CD4-positive, alpha-beta T cell (primary cell): ENCODE results near the gene LHFPL3. TPM values are rescaled to one million over a fixed set of nuclear protein-coding genes. Genes with fewer than 3 reads are reported as not detected.

Source experiments
- ATAC-seq: fragments of 200-7000 bp; cut with Tn5 transposase; one replicate; pipeline ENCODE4 v1.10.0; 2022; ENCODE audit warnings: mild to moderate bottlenecking; ENCODE audit not compliant: poor library complexity
- CTCF ChIA-PET: fragments of 350-600 bp; sonication (Branson Sonifier 250); formaldehyde crosslinking; loops from one replicate; lab custom pipeline; 2021; ENCODE audit warnings: antibody characterized with exemption, inconsistent platforms; lab: Charles Lee
- POLR2A ChIA-PET: fragments of 350-600 bp; sonication (Branson Sonifier 250); formaldehyde crosslinking; loops from one replicate; lab custom pipeline; 2021; ENCODE audit warnings: antibody characterized with exemption, inconsistent platforms; lab: Charles Lee
- DNase-seq, 14 experiments: peaks; one replicate each; pipeline ENCODE4 v3.0.0-alpha.2; 2013 to 2020; ENCODE audit warnings: mixed read lengths in 2 of 14
- H3K27ac ChIP-seq, 2 donors: one replicate each; pipeline versions ENCODE4 v1.5.1 to v1.7.0; 2013; ENCODE audit warnings: low read length in 2 of 2, low read depth in 1 of 2, mild to moderate bottlenecking in 1 of 2
- H3K27me3 ChIP-seq, 2 experiments: 1 replicate in 1 of 2; 2 replicates in 1 of 2; pipeline versions ENCODE4 v1.6.1 to v1.7.0; 2013; ENCODE audit warnings: low read length in 2 of 2, control low read depth in 1 of 2, mild to moderate bottlenecking in 1 of 2, moderate library complexity in 1 of 2; ENCODE audit not compliant: insufficient read depth in 2 of 2, control insufficient read depth in 1 of 2
- H3K36me3 ChIP-seq: one replicate; pipeline ENCODE4 v1.6.1; 2013; ENCODE audit warnings: low read length, control low read depth; ENCODE audit not compliant: insufficient read depth
- H3K4me1 ChIP-seq: one replicate; pipeline ENCODE4 v1.6.1; 2013; ENCODE audit warnings: low read length, control low read depth; ENCODE audit not compliant: insufficient read depth
- H3K4me3 ChIP-seq: one replicate; pipeline ENCODE4 v1.5.1; 2013; ENCODE audit warnings: mild to moderate bottlenecking, low read length, moderate library complexity
- H3K9me3 ChIP-seq, 2 experiments: 1 replicate in 1 of 2; 2 replicates in 1 of 2; pipeline versions ENCODE4 v1.6.1 to v1.7.0; 2013; ENCODE audit warnings: low read length in 2 of 2, mild to moderate bottlenecking in 2 of 2, control low read depth in 1 of 2, moderate library complexity in 1 of 2; ENCODE audit not compliant: control insufficient read depth in 1 of 2, insufficient read depth in 1 of 2
- H3K27ac Mint-ChIP-seq: one replicate; pipeline ENCODE4 v1.8.0; 2020; ENCODE audit warnings: mixed read lengths
- H3K27me3 Mint-ChIP-seq: one replicate; pipeline ENCODE4 v1.8.0; 2021; ENCODE audit warnings: mixed read lengths
- H3K36me3 Mint-ChIP-seq: one replicate; pipeline ENCODE4 v1.8.0; 2021; ENCODE audit warnings: low read depth, mixed read lengths
- H3K4me1 Mint-ChIP-seq: one replicate; pipeline ENCODE4 v1.8.0; 2021; ENCODE audit warnings: low read depth, mixed read lengths
- H3K4me3 Mint-ChIP-seq: one replicate; pipeline ENCODE4 v1.8.0; 2020; ENCODE audit warnings: mild to moderate bottlenecking, mixed read lengths
- H3K9me3 Mint-ChIP-seq: one replicate; pipeline ENCODE4 v1.8.0; 2020; ENCODE audit warnings: mixed read lengths
- intact Hi-C, 2 experiments: fragments of 100-400 bp; cut with DNase I in 1 of 2; cut with micrococcal nuclease in 1 of 2; formaldehyde crosslinking; loops; one replicate each; pipeline versions ENCODE4 v1.15.1 to v1.9.0; 2023 to 2025; cut with DNase I, micrococcal nuclease
- total RNA-seq, 174 experiments: library from RNA in 2 of 174; stranded (reverse) in 2 of 174; gene quantifications; one replicate each; pipeline ENCODE4 v1.2.3 and lab custom pipeline; 2021 to 2026
- TF ChIP-seq, protein P1 (sequence below): fragments of 200-600 bp; IDR thresholded peaks from one replicate; pipeline ENCODE4 v1.8.0; 2022; ENCODE audit warnings: antibody characterized with exemption, mild to moderate bottlenecking

The LHFPL3 gene
- total RNA-seq, 2 experiments from 2014 or later, result not detected

DNA sequence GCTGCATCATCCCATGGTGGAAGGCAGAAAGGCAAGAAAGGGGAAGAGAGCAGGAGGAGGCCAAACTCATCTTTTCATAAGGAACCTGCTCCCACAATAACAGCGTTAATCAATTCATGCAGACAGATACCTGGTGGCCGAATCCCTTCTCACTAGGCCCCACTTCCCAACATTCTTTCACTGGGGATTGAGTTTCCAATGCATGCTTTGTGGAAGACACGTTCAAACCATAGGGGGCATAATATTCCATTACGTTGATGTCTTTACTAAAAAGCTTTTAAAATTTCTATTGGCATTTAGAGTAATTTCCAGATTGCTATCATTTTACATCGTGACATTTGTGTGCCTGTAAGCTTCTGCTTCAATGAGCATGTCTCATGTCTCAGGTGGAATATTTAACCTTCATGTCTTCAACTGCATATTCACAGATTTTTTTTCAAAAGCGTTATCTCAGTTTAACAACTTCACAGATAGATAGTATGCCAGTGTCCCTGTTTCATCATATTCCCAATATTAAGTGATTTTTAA is 88.5 kb downstream of the LHFPL3 start:
- H3K27me3 Mint-ChIP-seq, result no peaks in the 10 kb centered on the region

DNA sequence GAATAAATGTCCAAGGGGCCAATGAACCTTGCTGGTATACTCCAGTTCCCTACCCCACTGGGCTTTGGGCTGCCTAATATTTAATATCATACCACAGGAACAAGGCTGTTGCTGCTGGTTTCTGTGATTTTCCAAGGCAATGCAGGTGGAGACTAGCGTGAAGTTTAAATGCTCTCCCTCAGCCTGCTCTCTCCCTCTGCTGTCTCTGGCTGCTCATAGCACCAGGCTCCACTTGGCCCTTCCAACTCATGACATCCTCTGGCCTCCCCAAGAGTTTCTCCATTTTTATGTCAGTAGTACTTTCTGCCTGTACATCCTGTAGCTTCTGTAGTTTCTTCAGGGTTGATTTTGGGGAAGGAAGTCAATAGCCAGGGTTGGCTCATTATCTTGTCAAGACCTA is 103.5 kb downstream of the LHFPL3 start:
- Histone ChIP-seq H3K4me1 (no peaks in the 10 kb centered on the region), H3K9me3 (no peaks in the 10 kb centered on the region), H3K27ac (no peak overlapping the region), H3K36me3 (no peaks in the 10 kb centered on the region), H3K4me3 (no peak overlapping the region), H3K27me3 (peaks cover 0 to 2% of the 10 kb centered on the region in 2 experiments)
- H3K4me1 Mint-ChIP-seq, result no peaks in the 10 kb centered on the region
- CTCF ChIA-PET, result no interaction called here
- no peaks in the 10 kb centered on the region for H3K9me3 Mint-ChIP-seq
- intact Hi-C loops, result no loop called here
- H3K4me3 Mint-ChIP-seq, result no peak overlapping the region
- DNase-seq (no peak), ATAC-seq (no peak)
- POLR2A ChIA-PET, result no interaction called here
- no peaks in the 10 kb centered on the region for H3K36me3 Mint-ChIP-seq
- no peak overlapping the region for H3K27ac Mint-ChIP-seq
- peaks cover 10% of the 10 kb centered on the region for H3K27me3 Mint-ChIP-seq
- TF ChIP-seq, protein P1, sequence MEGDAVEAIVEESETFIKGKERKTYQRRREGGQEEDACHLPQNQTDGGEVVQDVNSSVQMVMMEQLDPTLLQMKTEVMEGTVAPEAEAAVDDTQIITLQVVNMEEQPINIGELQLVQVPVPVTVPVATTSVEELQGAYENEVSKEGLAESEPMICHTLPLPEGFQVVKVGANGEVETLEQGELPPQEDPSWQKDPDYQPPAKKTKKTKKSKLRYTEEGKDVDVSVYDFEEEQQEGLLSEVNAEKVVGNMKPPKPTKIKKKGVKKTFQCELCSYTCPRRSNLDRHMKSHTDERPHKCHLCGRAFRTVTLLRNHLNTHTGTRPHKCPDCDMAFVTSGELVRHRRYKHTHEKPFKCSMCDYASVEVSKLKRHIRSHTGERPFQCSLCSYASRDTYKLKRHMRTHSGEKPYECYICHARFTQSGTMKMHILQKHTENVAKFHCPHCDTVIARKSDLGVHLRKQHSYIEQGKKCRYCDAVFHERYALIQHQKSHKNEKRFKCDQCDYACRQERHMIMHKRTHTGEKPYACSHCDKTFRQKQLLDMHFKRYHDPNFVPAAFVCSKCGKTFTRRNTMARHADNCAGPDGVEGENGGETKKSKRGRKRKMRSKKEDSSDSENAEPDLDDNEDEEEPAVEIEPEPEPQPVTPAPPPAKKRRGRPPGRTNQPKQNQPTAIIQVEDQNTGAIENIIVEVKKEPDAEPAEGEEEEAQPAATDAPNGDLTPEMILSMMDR, result no peak

More for the DNA sequence above, 88.5 kb downstream of the LHFPL3 start:
- H3K27ac ChIP-seq, result no peak overlapping the region
- Mint-ChIP-seq H3K9me3 (no peaks in the 10 kb centered on the region), H3K4me3 (no peak overlapping the region), H3K27ac (no peak overlapping the region), H3K36me3 (no peaks in the 10 kb centered on the region), H3K4me1 (no peaks in the 10 kb centered on the region)
- POLR2A ChIA-PET, result no interaction called here
- CTCF ChIA-PET, result no interaction called here
- no peaks in the 10 kb centered on the region for H3K9me3 ChIP-seq
- ATAC-seq, result no peak
- no peak for DNase-seq
- no peaks in the 10 kb centered on the region for H3K27me3 ChIP-seq
- intact Hi-C loops, result no loop called here
- TF ChIP-seq, protein P1, result no peak
- H3K36me3 ChIP-seq, result no peaks in the 10 kb centered on the region
- no peaks in the 10 kb centered on the region for H3K4me1 ChIP-seq
- no peak overlapping the region for H3K4me3 ChIP-seq

DNA sequence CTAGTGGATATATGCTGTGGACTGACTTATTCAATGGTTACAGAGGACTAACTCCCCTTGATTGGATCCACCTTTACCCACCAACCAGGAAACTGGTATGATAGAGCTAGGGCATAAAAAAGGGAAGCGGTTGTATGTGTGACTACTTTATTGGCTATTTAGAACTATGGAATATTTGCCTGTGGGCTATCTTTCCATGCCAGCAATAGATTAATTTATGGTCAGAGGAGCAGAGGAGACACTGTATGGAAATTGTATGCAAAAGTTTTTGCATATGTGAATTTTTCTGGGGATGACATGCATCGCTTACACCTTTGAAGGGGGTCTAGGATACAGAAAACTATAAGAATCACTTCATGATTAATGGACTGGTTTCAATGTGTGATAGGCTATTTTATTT is 105.7 kb downstream of the LHFPL3 start:
- H3K9me3 Mint-ChIP-seq, result no peaks in the 10 kb centered on the region
- CTCF ChIA-PET, result no interaction called here

More for the DNA sequence above, 105.7 kb downstream of the LHFPL3 start:
- H3K4me3 ChIP-seq, result no peak overlapping the region
- no peak overlapping the region for H3K27ac ChIP-seq
- intact Hi-C loops, result no loop called here
- ATAC-seq (no peak), DNase-seq (no peak)
- no peaks in the 10 kb centered on the region for H3K4me1 ChIP-seq
- H3K4me1 Mint-ChIP-seq, result no peaks in the 10 kb centered on the region
- peaks cover 24% of the 10 kb centered on the region for H3K27me3 Mint-ChIP-seq
- no peaks in the 10 kb centered on the region for H3K36me3 ChIP-seq
- POLR2A ChIA-PET, result no interaction called here
- H3K36me3 Mint-ChIP-seq, result no peaks in the 10 kb centered on the region
- TF ChIP-seq, protein P1, result no peak
- H3K27me3 ChIP-seq, result peaks cover 0 to 2% of the 10 kb centered on the region in 2 experiments
- no peak overlapping the region for H3K4me3 Mint-ChIP-seq
- no peak overlapping the region for H3K27ac Mint-ChIP-seq
- no peaks in the 10 kb centered on the region for H3K9me3 ChIP-seq
